Loucy (cell line): ENCODE results near the gene ITPK1.

ENCODE experiments used
- H2AFZ ChIP-seq: fragments of 200-600 bp; sonication (generic); 2 replicates; pipeline ENCODE4 v1.6.0; 2016; ENCODE audit warnings: antibody characterized with exemption, mild to moderate bottlenecking, low read length, moderate library complexity
- H3F3A ChIP-seq: fragments of 200-600 bp; 2 replicates; pipeline ENCODE4 v1.6.0; 2016; ENCODE audit warnings: antibody characterized with exemption, low read depth, mild to moderate bottlenecking
- H3K27me3 ChIP-seq: fragments of 200-600 bp; sonication (generic); 2 replicates; pipeline ENCODE4 v1.6.1; 2014; ENCODE audit warnings: low read length, mild to moderate bottlenecking; ENCODE audit not compliant: insufficient read depth, poor library complexity, severe bottlenecking
- H3K36me3 ChIP-seq: fragments of 200-600 bp; sonication (generic); 2 replicates; pipeline ENCODE4 v1.6.1; 2016; ENCODE audit warnings: low read length; ENCODE audit not compliant: insufficient read depth
- H3K4me1 ChIP-seq: fragments of 200-600 bp; sonication (generic); 2 replicates; pipeline ENCODE4 v1.5.1; 2014; ENCODE audit warnings: low read length, mild to moderate bottlenecking; ENCODE audit not compliant: insufficient read depth, poor library complexity, severe bottlenecking
- H3K4me2 ChIP-seq: fragments of 200-600 bp; sonication (generic); 2 replicates; pipeline ENCODE4 v1.6.0; 2014; ENCODE audit warnings: antibody characterized with exemption, low read length, low read depth, mild to moderate bottlenecking; ENCODE audit not compliant: poor library complexity, severe bottlenecking
- H3K4me3 ChIP-seq: fragments of 200-600 bp; sonication (generic); 2 replicates; pipeline ENCODE4 v1.5.1; 2014; ENCODE audit warnings: low read length, mild to moderate bottlenecking, mixed read lengths; ENCODE audit not compliant: poor library complexity, severe bottlenecking
- H3K79me2 ChIP-seq: fragments of 200-600 bp; sonication (generic); 2 replicates; pipeline ENCODE4 v1.6.1; 2014; ENCODE audit warnings: low read length; ENCODE audit not compliant: insufficient read depth
- H3K9ac ChIP-seq: fragments of 200-600 bp; sonication (generic); 2 replicates; pipeline ENCODE4 v1.6.0; 2014; ENCODE audit warnings: mild to moderate bottlenecking, low read depth, low read length, moderate library complexity; ENCODE audit not compliant: poor library complexity, severe bottlenecking
- H3K9me2 ChIP-seq: fragments of 200-600 bp; sonication (generic); replicated peaks from 2 replicates; pipeline ENCODE4 v1.6.1; 2016; ENCODE audit warnings: low read depth, low read length, mixed read lengths
- H3K9me3 ChIP-seq: fragments of 200-600 bp; sonication (generic); 2 replicates; pipeline ENCODE4 v1.6.1; 2014; ENCODE audit warnings: mild to moderate bottlenecking, antibody characterized with exemption, low read length, low read depth; ENCODE audit not compliant: insufficient read depth
- H4K20me1 ChIP-seq: fragments of 200-600 bp; sonication (generic); 2 replicates; pipeline ENCODE4 v1.6.0; 2014; ENCODE audit warnings: antibody characterized with exemption, low read length, mild to moderate bottlenecking; ENCODE audit not compliant: insufficient read depth, poor library complexity, severe bottlenecking
- CTCF ChIP-seq: fragments of 200-600 bp; sonication (generic); conservative IDR thresholded peaks from 2 replicates; pipeline ENCODE4 v1.5.1; 2014; ENCODE audit warnings: mild to moderate bottlenecking, antibody characterized with exemption, low read length
- EZH2phosphoT487 ChIP-seq: fragments of 200-600 bp; IDR thresholded peaks from 2 replicates; pipeline ENCODE4 v1.6.1; 2018; ENCODE audit warnings: antibody characterized with exemption, mild to moderate bottlenecking, moderate library complexity, borderline replicate concordance

Gene ITPK1

GRCh38 chr14:92958373-92959188, 157.1 kb downstream of the ITPK1 start:
- Histone ChIP-seq H4K20me1 (no peaks in the 10 kb centered on the region), H3K79me2 (no peaks in the 10 kb centered on the region), H3F3A (no peaks in the 10 kb centered on the region), H3K4me2 (no peak overlapping the region), H3K9me3 (no peaks in the 10 kb centered on the region), H3K9me2 (no peaks in the 10 kb centered on the region), H3K36me3 (peaks cover 68% of the 10 kb centered on the region; the same call in 1 of the 2 replicates), H3K27me3 (no peaks in the 10 kb centered on the region), H3K4me1 (no peaks in the 10 kb centered on the region), H2AFZ (no peak overlapping the region), H3K9ac (no peak overlapping the region), H3K4me3 (no peak overlapping the region)
- no peak for TF ChIP-seq CTCF
- no peak for TF ChIP-seq EZH2phosphoT487

GRCh38 chr14:92956961-92957360, 158.8 kb downstream of the ITPK1 start:
- Histone ChIP-seq H3K9ac (no peak overlapping the region), H3K9me3 (no peaks in the 10 kb centered on the region), H3K79me2 (no peaks in the 10 kb centered on the region), H3K4me2 (no peak overlapping the region), H4K20me1 (no peaks in the 10 kb centered on the region), H3K4me1 (no peaks in the 10 kb centered on the region), H2AFZ (no peak overlapping the region), H3K4me3 (no peak overlapping the region), H3K27me3 (no peaks in the 10 kb centered on the region), H3K9me2 (no peaks in the 10 kb centered on the region), H3K36me3 (peaks cover 65% of the 10 kb centered on the region; the same call in 1 of the 2 replicates), H3F3A (no peaks in the 10 kb centered on the region)
- TF ChIP-seq EZH2phosphoT487, result no peak
- TF ChIP-seq CTCF, result no peak

GRCh38 chr14:92955381-92955780, 160.3 kb downstream of the ITPK1 start:
- peaks cover 62% of the 10 kb centered on the region; the same call in 1 of the 2 replicates for H3K36me3 ChIP-seq
- H3K4me2 ChIP-seq, result no peak overlapping the region
- H2AFZ ChIP-seq, result no peak overlapping the region
- H3K79me2 ChIP-seq, result no peaks in the 10 kb centered on the region
- H4K20me1 ChIP-seq, result no peaks in the 10 kb centered on the region
- H3K4me1 ChIP-seq, result no peaks in the 10 kb centered on the region
- H3K9me3 ChIP-seq, result no peaks in the 10 kb centered on the region
- H3K4me3 ChIP-seq, result no peak overlapping the region
- H3K9ac ChIP-seq, result no peak overlapping the region
- no peaks in the 10 kb centered on the region for H3K9me2 ChIP-seq
- no peaks in the 10 kb centered on the region for H3K27me3 ChIP-seq
- TF ChIP-seq CTCF (no peak), EZH2phosphoT487 (no peak)
- H3F3A ChIP-seq, result no peaks in the 10 kb centered on the region
